ENCODE results near the gene RBMS3. TPM values are rescaled to one million over a fixed set of nuclear protein-coding genes. Genes with fewer than 3 reads are reported as not detected.

RBMS3 gene
- total and polyA plus RNA-seq, 5 donors = 8.9 to 66.7 (median 56.5) TPM

- no peak overlapping the region for H3K27ac ChIP-seq (ENCODE audit: low read length)
- H3K4me3 ChIP-seq (ENCODE audit: low read length) = no peak overlapping the region
- 78% methylated on average over 1 of the region's 1 CpG for WGBS
- ATAC-seq (no peak), DNase-seq (no peak)
- no peaks in the 10 kb centered on the region for H3K9me3 ChIP-seq (ENCODE audit: control insufficient read depth, low read length)
- H3K4me1 ChIP-seq (ENCODE audit: control insufficient read depth, insufficient read depth, low read length) = peaks cover 14% of the 10 kb centered on the region
- intact Hi-C loops (cut with DNase I) = no loop called here
- H3K27me3 ChIP-seq (ENCODE audit: control insufficient read depth, insufficient read depth) = no peaks in the 10 kb centered on the region
Measured at GRCh38 chr3:29581311-29581710, 300.4 kb downstream of the RBMS3 start.

GRCh38 chr3:29582273-29582672 lies 301.4 kb downstream of the RBMS3 start:
- Histone ChIP-seq H3K4me3 (ENCODE audit: low read length) (no peak overlapping the region), H3K27me3 (ENCODE audit: control insufficient read depth, insufficient read depth) (no peaks in the 10 kb centered on the region), H3K4me1 (ENCODE audit: control insufficient read depth, insufficient read depth, low read length) (peaks cover 7% of the 10 kb centered on the region), H3K9me3 (ENCODE audit: control insufficient read depth, low read length) (no peaks in the 10 kb centered on the region), H3K27ac (ENCODE audit: low read length) (no peak overlapping the region)
- ATAC-seq (no peak), DNase-seq (peak in 2 of 3 donors; percentile 27 to 48)
- intact Hi-C loops (cut with DNase I) = no loop called here
- WGBS = 62% methylated on average over 3 of the region's 3 CpGs

GRCh38 chr3:29583861-29584260 lies 303.0 kb downstream of the RBMS3 start:
- Histone ChIP-seq H3K4me3 (ENCODE audit: low read length) (no peak overlapping the region), H3K4me1 (ENCODE audit: control insufficient read depth, insufficient read depth, low read length) (peaks cover 3% of the 10 kb centered on the region), H3K9me3 (ENCODE audit: control insufficient read depth, low read length) (no peaks in the 10 kb centered on the region), H3K27ac (ENCODE audit: low read length) (no peak overlapping the region), H3K27me3 (ENCODE audit: control insufficient read depth, insufficient read depth) (no peaks in the 10 kb centered on the region)
- no peak for DNase-seq
- intact Hi-C loops (cut with DNase I) = no loop called here
- no peak for ATAC-seq

- WGBS = 95% methylated on average over 3 of the region's 3 CpGs
- peaks cover 3% of the 10 kb centered on the region for H3K4me1 ChIP-seq (ENCODE audit: control insufficient read depth, insufficient read depth, low read length)
- ATAC-seq = no peak
Measured at GRCh38 chr3:29585368-29585767, 304.5 kb downstream of the RBMS3 start.

GRCh38 chr3:29587340-29587739 lies 306.5 kb downstream of the RBMS3 start:
- no peak overlapping the region for H3K4me3 ChIP-seq (ENCODE audit: low read length)
- no peaks in the 10 kb centered on the region for H3K9me3 ChIP-seq (ENCODE audit: control insufficient read depth, low read length)
- no peaks in the 10 kb centered on the region for H3K27me3 ChIP-seq (ENCODE audit: control insufficient read depth, insufficient read depth)
- no peak overlapping the region for H3K27ac ChIP-seq (ENCODE audit: low read length)
- H3K4me1 ChIP-seq (ENCODE audit: control insufficient read depth, insufficient read depth, low read length) = peaks cover 2% of the 10 kb centered on the region
- 44% methylated on average over 2 of the region's 2 CpGs for WGBS
- intact Hi-C loops (cut with DNase I) = no loop called here
- peak in 1 of 2 donors; percentile 29 for ATAC-seq
- DNase-seq = no peak

More at GRCh38 chr3:29585368-29585767, 304.5 kb downstream of the RBMS3 start:
- Histone ChIP-seq H3K9me3 (ENCODE audit: control insufficient read depth, low read length) (no peaks in the 10 kb centered on the region), H3K27ac (ENCODE audit: low read length) (no peak overlapping the region), H3K27me3 (ENCODE audit: control insufficient read depth, insufficient read depth) (no peaks in the 10 kb centered on the region), H3K4me3 (ENCODE audit: low read length) (no peak overlapping the region)
- DNase-seq = no peak
- intact Hi-C loops (cut with DNase I) = no loop called here

- Histone ChIP-seq H3K27ac (ENCODE audit: low read length) (no peak overlapping the region), H3K27me3 (ENCODE audit: control insufficient read depth, insufficient read depth) (no peaks in the 10 kb centered on the region), H3K4me3 (ENCODE audit: low read length) (no peak overlapping the region), H3K9me3 (ENCODE audit: control insufficient read depth, low read length) (no peaks in the 10 kb centered on the region), H3K4me1 (ENCODE audit: control insufficient read depth, insufficient read depth, low read length) (no peaks in the 10 kb centered on the region)
- intact Hi-C loops (cut with DNase I) = no loop called here
- 87% methylated on average over 1 of the region's 1 CpG for WGBS
- ATAC-seq (no peak), DNase-seq (no peak)
Measured at GRCh38 chr3:29590012-29590411, 309.1 kb downstream of the RBMS3 start.

GRCh38 chr3:29590461-29590860 lies 309.6 kb downstream of the RBMS3 start:
- ATAC-seq (no peak), DNase-seq (no peak)
- H3K9me3 ChIP-seq (ENCODE audit: control insufficient read depth, low read length) = no peaks in the 10 kb centered on the region
- H3K4me3 ChIP-seq (ENCODE audit: low read length) = no peak overlapping the region
- no peaks in the 10 kb centered on the region for H3K4me1 ChIP-seq (ENCODE audit: control insufficient read depth, insufficient read depth, low read length)
- no peaks in the 10 kb centered on the region for H3K27me3 ChIP-seq (ENCODE audit: control insufficient read depth, insufficient read depth)
- intact Hi-C loops (cut with DNase I) = no loop called here
- no peak overlapping the region for H3K27ac ChIP-seq (ENCODE audit: low read length)

GRCh38 chr3:29591579-29591978 lies 310.7 kb downstream of the RBMS3 start:
- Histone ChIP-seq H3K4me1 (ENCODE audit: control insufficient read depth, insufficient read depth, low read length) (no peaks in the 10 kb centered on the region), H3K4me3 (ENCODE audit: low read length) (no peak overlapping the region), H3K9me3 (ENCODE audit: control insufficient read depth, low read length) (no peaks in the 10 kb centered on the region), H3K27me3 (ENCODE audit: control insufficient read depth, insufficient read depth) (no peaks in the 10 kb centered on the region), H3K27ac (ENCODE audit: low read length) (no peak overlapping the region)
- no peak for DNase-seq
- WGBS = 75% methylated on average over 3 of the region's 3 CpGs
- intact Hi-C loops (cut with DNase I) = no loop called here
- no peak for ATAC-seq

GRCh38 chr3:29593802-29594201 lies 312.9 kb downstream of the RBMS3 start:
- intact Hi-C loops (cut with DNase I) = no loop called here

GRCh38 chr3:29594261-29594660 lies 313.4 kb downstream of the RBMS3 start:
- Histone ChIP-seq H3K9me3 (ENCODE audit: control insufficient read depth, low read length) (no peaks in the 10 kb centered on the region), H3K4me1 (ENCODE audit: control insufficient read depth, insufficient read depth, low read length) (no peaks in the 10 kb centered on the region), H3K27ac (ENCODE audit: low read length) (no peak overlapping the region), H3K27me3 (ENCODE audit: control insufficient read depth, insufficient read depth) (no peaks in the 10 kb centered on the region), H3K4me3 (ENCODE audit: low read length) (no peak overlapping the region)
- 77% methylated on average over 1 of the region's 1 CpG for WGBS
- intact Hi-C loops (cut with DNase I) = no loop called here
- ATAC-seq (no peak), DNase-seq (no peak)

More at GRCh38 chr3:29593802-29594201, 312.9 kb downstream of the RBMS3 start:
- H3K9me3 ChIP-seq (ENCODE audit: control insufficient read depth, low read length) = no peaks in the 10 kb centered on the region
- no peaks in the 10 kb centered on the region for H3K27me3 ChIP-seq (ENCODE audit: control insufficient read depth, insufficient read depth)
- no peak overlapping the region for H3K4me3 ChIP-seq (ENCODE audit: low read length)
- H3K4me1 ChIP-seq (ENCODE audit: control insufficient read depth, insufficient read depth, low read length) = no peaks in the 10 kb centered on the region
- ATAC-seq (no peak), DNase-seq (no peak)
- WGBS = 88% methylated on average over 1 of the region's 1 CpG
- H3K27ac ChIP-seq (ENCODE audit: low read length) = no peak overlapping the region

GRCh38 chr3:29597376-29598008 lies 316.6 kb downstream of the RBMS3 start:
- no peak for ATAC-seq
- no peak for DNase-seq
- no peaks in the 10 kb centered on the region for H3K27me3 ChIP-seq (ENCODE audit: control insufficient read depth, insufficient read depth)
- 46% methylated on average over 3 of the region's 3 CpGs for WGBS
- no peak overlapping the region for H3K4me3 ChIP-seq (ENCODE audit: low read length)
- H3K9me3 ChIP-seq (ENCODE audit: control insufficient read depth, low read length) = no peaks in the 10 kb centered on the region
- peaks cover 3% of the 10 kb centered on the region for H3K4me1 ChIP-seq (ENCODE audit: control insufficient read depth, insufficient read depth, low read length)
- intact Hi-C loops (cut with DNase I) = no loop called here
- no peak overlapping the region for H3K27ac ChIP-seq (ENCODE audit: low read length)

Data from right cardiac atrium (tissue), 5 donors.